Peyer's patch (tissue), 4 donors: Measurements from ENCODE around the gene HCAR2. TPM values are rescaled to one million over a fixed set of nuclear protein-coding genes. Genes with fewer than 3 reads are reported as not detected.

Experiments used
- DNase-seq, 3 donors: peaks; one replicate each; pipeline ENCODE4 v3.0.0-alpha.2; 2017 to 2019
- H3K27ac ChIP-seq, 4 donors: fragments of 200-600 bp; sonication (generic); one replicate each; pipeline ENCODE4 v1.5.1; 2016 to 2019
- H3K27me3 ChIP-seq, 2 donors: fragments of 200-600 bp; sonication (generic); one replicate each; pipeline ENCODE4 v1.5.1; 2019
- H3K36me3 ChIP-seq, 3 donors: fragments of 200-600 bp; sonication (generic); one replicate each; pipeline ENCODE4 v1.5.1; 2016 to 2019
- H3K4me1 ChIP-seq, 4 donors: fragments of 200-600 bp; sonication (generic); one replicate each; pipeline ENCODE4 v1.5.1; 2016 to 2019
- H3K4me3 ChIP-seq, 4 donors: fragments of 200-600 bp; sonication (generic); 1 replicate in 3 of 4; 2 replicates in 1 of 4; pipeline ENCODE4 v1.5.1; 2016 to 2019; ENCODE audit warnings: mild to moderate bottlenecking in 1 of 4
- H3K9me3 ChIP-seq, 4 donors: fragments of 200-600 bp; sonication (generic); one replicate each; pipeline ENCODE4 v1.5.1; 2016 to 2019; ENCODE audit warnings: mild to moderate bottlenecking in 1 of 4
- POLR2A ChIP-seq, 2 donors: fragments of 450-650 bp; IDR thresholded peaks; one replicate each; pipeline ENCODE4 v1.5.1; 2017; ENCODE audit warnings: antibody characterized with exemption in 2 of 2, mild to moderate bottlenecking in 2 of 2, moderate library complexity in 2 of 2
- total RNA-seq, 4 donors: library from RNA; depleted of rRNA; stranded (reverse); fragments of >200 nt; gene quantifications; one replicate each; pipeline ENCODE4 v1.1.0, GENCODE V29; 2016
- TF ChIP-seq, protein P1 (sequence below), 6 experiments: fragments of 450-650 bp in 4 of 6; fragments of 200-600 bp in 2 of 6; sonication (generic) in 1 of 6; IDR thresholded peaks; one replicate each; pipeline ENCODE4 v1.5.1; 2017 to 2019; ENCODE audit warnings: antibody characterized with exemption in 6 of 6, mild to moderate bottlenecking in 3 of 6, moderate library complexity in 1 of 6

Gene HCAR2
- total RNA-seq, 4 donors from 2014 or later: not detected

DNA sequence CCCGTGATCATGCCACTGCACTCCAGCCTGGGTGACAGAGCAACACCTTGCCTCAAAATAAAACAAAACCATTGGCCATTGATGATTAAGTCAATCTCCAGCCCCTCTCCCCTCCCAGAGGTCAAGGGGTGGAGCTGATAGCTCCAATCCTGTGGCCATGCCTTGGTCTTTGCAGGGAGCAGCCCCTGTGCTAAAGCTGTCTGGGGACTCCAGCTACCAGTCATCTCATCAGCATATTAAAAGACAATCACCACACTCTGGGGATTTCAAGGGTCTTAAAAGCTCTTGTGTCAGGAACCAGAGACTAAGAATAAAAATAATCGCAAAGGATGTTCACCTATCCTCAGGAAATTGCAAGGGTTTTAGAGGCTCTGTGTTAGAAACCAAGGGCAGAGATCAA lies 30.6 kb downstream of the HCAR2 start:
- TF ChIP-seq, protein P1, sequence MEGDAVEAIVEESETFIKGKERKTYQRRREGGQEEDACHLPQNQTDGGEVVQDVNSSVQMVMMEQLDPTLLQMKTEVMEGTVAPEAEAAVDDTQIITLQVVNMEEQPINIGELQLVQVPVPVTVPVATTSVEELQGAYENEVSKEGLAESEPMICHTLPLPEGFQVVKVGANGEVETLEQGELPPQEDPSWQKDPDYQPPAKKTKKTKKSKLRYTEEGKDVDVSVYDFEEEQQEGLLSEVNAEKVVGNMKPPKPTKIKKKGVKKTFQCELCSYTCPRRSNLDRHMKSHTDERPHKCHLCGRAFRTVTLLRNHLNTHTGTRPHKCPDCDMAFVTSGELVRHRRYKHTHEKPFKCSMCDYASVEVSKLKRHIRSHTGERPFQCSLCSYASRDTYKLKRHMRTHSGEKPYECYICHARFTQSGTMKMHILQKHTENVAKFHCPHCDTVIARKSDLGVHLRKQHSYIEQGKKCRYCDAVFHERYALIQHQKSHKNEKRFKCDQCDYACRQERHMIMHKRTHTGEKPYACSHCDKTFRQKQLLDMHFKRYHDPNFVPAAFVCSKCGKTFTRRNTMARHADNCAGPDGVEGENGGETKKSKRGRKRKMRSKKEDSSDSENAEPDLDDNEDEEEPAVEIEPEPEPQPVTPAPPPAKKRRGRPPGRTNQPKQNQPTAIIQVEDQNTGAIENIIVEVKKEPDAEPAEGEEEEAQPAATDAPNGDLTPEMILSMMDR (IDR thresholded peaks at IDR 0.05): no peak
- no peak for TF ChIP-seq POLR2A (IDR thresholded peaks at IDR 0.05)
- Histone ChIP-seq H3K27ac (no peak overlapping the region), H3K27me3 (no peaks in the 10 kb centered on the region), H3K4me1 (no peaks in the 10 kb centered on the region), H3K9me3 (no peaks in the 10 kb centered on the region), H3K36me3 (no peaks in the 10 kb centered on the region), H3K4me3 (no peak overlapping the region)
- DNase-seq: no peak

DNA sequence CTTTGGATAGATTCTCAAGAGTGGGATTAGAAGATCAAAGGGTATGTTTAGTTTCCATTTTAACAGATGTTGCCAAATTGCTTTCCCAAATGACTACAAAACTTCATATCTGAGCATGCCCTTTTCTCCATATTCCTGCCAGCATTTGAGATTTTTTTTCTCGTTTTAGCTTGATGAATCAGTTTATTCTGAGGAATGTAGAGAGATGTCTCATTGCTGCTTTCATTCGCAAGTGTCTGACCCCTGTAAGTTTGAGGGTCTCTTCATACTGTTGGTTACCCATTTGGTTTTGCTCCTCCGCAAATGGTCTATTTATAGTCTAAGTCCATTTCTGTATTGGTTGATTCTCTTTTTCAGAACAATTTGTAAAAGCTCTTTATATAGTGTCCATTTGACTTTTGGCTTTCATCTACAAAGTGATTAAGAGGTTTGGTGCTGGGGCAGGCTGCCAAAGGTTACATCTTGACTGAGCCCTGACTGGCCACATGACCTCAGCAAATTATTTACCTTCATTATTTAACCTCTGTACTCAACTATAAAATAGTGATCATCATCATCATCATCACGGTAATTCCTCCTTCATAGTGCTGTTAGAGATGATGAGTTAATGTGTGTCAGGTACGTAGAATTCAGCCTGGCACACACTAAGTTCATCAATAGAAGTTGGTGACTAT lies 33.6 kb downstream of the HCAR2 start:
- Histone ChIP-seq H3K4me1 (no peaks in the 10 kb centered on the region), H3K27ac (no peak overlapping the region), H3K9me3 (no peaks in the 10 kb centered on the region), H3K27me3 (no peaks in the 10 kb centered on the region), H3K36me3 (no peaks in the 10 kb centered on the region), H3K4me3 (no peak overlapping the region)
- DNase-seq: no peak
- TF ChIP-seq, protein P1 (IDR thresholded peaks at IDR 0.05): no peak
- TF ChIP-seq POLR2A (IDR thresholded peaks at IDR 0.05): no peak

DNA sequence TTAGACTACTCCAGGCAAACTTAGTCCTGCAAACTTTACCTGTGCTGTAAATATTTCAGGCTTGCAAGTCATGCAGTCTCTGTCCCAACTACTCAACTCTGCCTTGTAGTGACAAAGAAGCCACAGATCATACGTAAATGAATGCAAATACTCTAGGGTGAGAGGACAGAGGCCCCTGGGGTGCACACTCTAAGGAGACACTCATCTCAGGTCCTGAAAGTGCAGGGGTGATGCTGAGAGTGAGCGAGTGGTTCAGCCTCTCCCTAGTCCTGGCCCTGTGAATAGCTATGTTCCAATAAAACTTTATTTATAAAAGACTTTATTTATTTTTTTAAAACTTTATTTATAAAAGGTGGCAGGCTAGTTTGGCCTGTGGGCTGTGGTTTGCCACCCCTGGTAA lies 34.9 kb downstream of the HCAR2 start:
- DNase-seq: no peak
- Histone ChIP-seq H3K4me1 (no peaks in the 10 kb centered on the region), H3K9me3 (no peaks in the 10 kb centered on the region), H3K27me3 (no peaks in the 10 kb centered on the region), H3K4me3 (no peak overlapping the region), H3K27ac (no peak overlapping the region), H3K36me3 (no peaks in the 10 kb centered on the region)
- TF ChIP-seq POLR2A (IDR thresholded peaks at IDR 0.05): no peak
- TF ChIP-seq, protein P1 (IDR thresholded peaks at IDR 0.05): no peak

DNA sequence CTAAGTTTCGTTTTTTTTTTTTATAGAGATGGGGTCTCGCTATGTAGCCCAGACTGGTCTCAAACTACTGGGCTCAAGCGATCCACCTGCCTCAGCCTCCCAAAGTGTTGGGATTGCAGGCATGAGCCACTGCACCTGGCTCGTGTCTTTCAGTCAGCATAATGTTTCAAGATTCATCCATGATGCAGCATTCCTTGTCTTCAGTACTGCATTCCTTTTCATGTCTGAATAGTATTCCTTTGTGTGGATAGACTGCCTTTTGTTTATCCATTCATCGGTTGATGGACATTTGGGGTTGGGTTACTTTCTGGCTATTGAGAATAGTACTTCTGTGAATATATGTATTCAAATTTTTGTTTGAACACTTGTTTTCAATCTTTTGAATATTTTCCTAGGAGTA lies 37.4 kb downstream of the HCAR2 start:
- no peaks in the 10 kb centered on the region for H3K9me3 ChIP-seq
- H3K27ac ChIP-seq: no peak overlapping the region
- TF ChIP-seq, protein P1 (IDR thresholded peaks at IDR 0.05): no peak
- no peak for TF ChIP-seq POLR2A (IDR thresholded peaks at IDR 0.05)
- no peaks in the 10 kb centered on the region for H3K4me1 ChIP-seq
- H3K4me3 ChIP-seq: no peak overlapping the region
- no peaks in the 10 kb centered on the region for H3K36me3 ChIP-seq
- no peak for DNase-seq
- no peaks in the 10 kb centered on the region for H3K27me3 ChIP-seq

DNA sequence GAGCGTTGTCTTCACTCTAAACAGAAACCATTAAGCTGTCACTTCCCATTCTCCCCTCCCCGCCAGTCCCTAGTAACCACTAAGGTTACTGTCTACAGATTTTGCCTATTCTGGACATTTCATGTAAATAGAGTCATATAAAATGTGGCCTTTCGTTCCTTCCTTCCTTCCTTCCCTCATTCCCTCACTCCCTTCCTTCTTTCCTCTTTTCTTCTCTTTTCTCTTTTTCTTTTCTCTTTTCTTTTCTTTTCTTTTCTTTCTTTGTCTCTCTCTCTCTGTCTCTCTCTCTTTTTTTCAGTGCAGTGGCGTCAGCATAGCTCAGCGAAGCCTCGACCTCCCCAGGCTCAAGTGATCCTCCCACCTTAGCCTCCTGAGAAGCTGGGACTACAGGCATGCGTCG lies 37.8 kb downstream of the HCAR2 start:
- TF ChIP-seq POLR2A (IDR thresholded peaks at IDR 0.05): no peak
- TF ChIP-seq, protein P1 (IDR thresholded peaks at IDR 0.05): no peak
- H3K9me3 ChIP-seq: no peaks in the 10 kb centered on the region
- no peaks in the 10 kb centered on the region for H3K4me1 ChIP-seq

DNA sequence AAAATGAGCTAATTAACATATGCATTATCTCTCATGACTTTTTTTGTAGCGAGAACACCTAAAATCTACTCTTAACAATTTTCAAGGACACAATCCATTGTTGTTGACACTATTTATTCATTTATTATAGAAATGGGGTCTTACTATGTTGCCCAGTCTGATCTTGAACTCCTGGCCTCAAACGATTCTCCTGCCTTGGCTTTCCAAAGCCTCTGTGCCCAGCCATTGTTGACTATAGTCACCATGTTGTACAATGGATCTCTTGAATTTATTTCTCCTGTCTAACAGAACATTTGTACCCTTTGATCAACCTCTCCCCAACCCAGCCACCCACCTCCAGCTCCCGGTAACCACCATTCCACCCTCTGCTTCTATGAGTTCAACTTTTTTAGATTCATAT lies 41.2 kb downstream of the HCAR2 start:
- Histone ChIP-seq H3K4me3 (no peak overlapping the region), H3K9me3 (no peaks in the 10 kb centered on the region), H3K27ac (no peak overlapping the region), H3K36me3 (no peaks in the 10 kb centered on the region), H3K27me3 (no peaks in the 10 kb centered on the region), H3K4me1 (no peaks in the 10 kb centered on the region)
- no peak for DNase-seq
- TF ChIP-seq, protein P1 (IDR thresholded peaks at IDR 0.05): no peak
- no peak for TF ChIP-seq POLR2A (IDR thresholded peaks at IDR 0.05)

More for the DNA sequence above, 37.8 kb downstream of the HCAR2 start:
- Histone ChIP-seq H3K36me3 (no peaks in the 10 kb centered on the region), H3K27ac (no peak overlapping the region), H3K27me3 (no peaks in the 10 kb centered on the region), H3K4me3 (no peak overlapping the region)
- no peak for DNase-seq
